NCI-H146 treated with DMSO at 0.1 percent for 48 hours (cell line): ENCODE results near the gene ABHD11.

ENCODE experiments used
- DNase-seq: peaks from one replicate; lab custom pipeline; 2025; ENCODE audit not compliant: unreplicated experiment; lab: John Stamatoyannopoulos, UW

ABHD11 gene

GRCh38 chr7:73702665-73703064 is 35.9 kb downstream of the ABHD11 start:
- DNase-seq: no peak

GRCh38 chr7:73702226-73702625 is 36.4 kb downstream of the ABHD11 start:
- no peak for DNase-seq

DNA sequence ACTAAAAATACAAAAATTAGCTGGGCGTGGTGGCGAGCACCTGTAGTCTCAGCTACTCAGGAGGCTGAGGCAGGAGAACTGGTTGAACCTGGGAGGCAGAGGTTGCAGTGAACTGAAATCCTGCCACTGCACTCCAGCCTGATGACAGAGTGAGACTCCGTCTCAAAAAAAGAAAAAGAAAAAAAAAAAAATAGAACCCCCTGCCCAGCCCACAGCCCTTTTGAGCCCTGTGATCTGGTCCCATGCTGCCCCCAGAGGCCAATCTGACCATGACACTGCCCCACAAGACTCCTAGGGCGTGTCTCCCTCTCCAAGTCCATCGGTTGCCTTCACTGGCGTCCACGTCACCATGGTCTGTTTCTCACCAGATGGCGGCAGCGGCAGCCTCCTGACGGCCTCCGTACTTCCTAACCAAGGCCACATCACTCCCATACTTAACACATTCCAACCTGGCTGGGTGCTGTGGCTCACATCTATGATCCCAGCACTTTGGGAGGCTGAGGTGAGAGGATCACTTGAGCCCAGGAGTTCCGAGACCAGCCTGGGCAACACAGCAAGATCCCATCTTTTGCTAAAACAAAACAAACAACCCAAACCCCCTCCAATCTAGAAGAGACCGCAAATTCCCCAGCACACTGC is 37.1 kb downstream of the ABHD11 start:
- no peak for DNase-seq

GRCh38 chr7:73700581-73701134 is 37.9 kb downstream of the ABHD11 start:
- no peak for DNase-seq

DNA sequence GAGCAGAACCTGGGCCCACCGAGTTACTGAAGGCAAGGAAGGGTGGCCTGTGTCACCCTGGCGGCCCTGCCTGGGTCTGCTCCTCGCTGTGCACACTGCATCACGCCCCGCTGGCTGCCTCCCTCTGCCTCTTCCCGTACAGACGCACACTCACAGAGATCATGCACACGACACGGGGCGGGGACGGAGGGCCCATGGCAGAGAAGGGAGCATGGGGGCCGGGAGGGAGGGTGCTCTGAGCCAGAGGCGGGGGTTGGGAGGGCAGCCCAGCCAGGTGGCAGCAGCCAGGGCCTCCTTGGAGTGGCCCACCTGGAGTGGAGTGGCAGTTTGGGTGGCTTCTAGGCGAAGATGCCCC is 38.6 kb downstream of the ABHD11 start:
- DNase-seq: no peak

GRCh38 chr7:73699370-73700068 is 39.1 kb downstream of the ABHD11 start:
- no peak for DNase-seq

DNA sequence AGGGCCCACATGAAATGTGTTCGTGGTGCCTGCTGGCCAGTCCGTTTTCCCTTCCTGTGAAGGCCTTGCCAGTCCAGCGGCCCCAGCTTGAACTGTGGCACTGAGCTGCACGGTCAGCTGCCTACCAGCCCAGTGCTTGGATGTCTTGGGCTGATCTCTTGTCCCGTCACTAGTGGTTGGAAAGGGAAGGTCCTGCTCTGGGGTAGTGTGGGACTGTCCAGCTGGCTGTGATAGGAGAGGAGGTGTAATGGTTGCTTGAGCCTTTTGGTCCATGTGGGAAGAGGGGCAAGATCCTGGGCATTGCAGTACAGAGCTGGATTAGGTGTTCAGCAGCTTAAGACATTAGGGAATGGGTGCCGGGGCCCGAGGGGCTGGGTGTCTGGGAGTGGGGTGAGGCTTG is 40.2 kb downstream of the ABHD11 start:
- no peak for DNase-seq

DNA sequence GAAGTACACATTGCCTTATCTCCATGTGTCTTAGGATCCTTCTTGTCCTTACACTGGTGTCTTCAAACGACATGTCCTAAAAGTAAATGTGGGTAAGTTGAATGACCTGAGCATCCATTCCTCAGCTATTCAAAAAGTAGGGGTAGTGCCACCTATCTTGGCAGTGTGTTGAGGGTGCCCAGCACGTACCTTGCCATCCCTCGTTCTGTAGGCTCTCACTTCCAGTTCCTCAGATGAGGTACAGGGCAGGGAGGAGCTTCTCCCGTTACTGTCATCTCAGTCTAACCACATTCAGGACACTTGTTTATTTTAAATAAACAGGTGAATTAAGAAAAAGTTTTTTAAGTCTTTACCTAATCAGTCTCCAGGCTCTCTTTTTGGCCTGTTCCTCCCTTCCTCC is 42.2 kb downstream of the ABHD11 start:
- no peak for DNase-seq

- no peak for DNase-seq
Measured at GRCh38 chr7:73690646-73691045, 48.0 kb downstream of the ABHD11 start.

GRCh38 chr7:73688288-73688687 is 50.3 kb downstream of the ABHD11 start:
- DNase-seq: no peak
